ENCODE results near the gene UNKL.
"Not testable (repeated sequence)": the region's sequence is repeated elsewhere in the genome, so short reads cannot be mapped to it uniquely, and the experiment has no call there.

The UNKL gene

GRCh38 chr16:1330931-1331711 is 83.4 kb downstream of the UNKL start:
- DNase-seq (ENCODE audit: low spot score): no peak
- CTCF ChIA-PET: interaction anchor here (0.6 to 0.9 kb wide), 2 partner anchors 34 to 538 kb away, joined by 3 to 6 read pairs; no protein-coding TSS in a partner anchor
- no peak overlapping the region for H3K27ac ChIP-seq
- POLR2A ChIA-PET (ENCODE audit: low non-redundant PET): no interaction called here
- TF ChIP-seq, protein P1, sequence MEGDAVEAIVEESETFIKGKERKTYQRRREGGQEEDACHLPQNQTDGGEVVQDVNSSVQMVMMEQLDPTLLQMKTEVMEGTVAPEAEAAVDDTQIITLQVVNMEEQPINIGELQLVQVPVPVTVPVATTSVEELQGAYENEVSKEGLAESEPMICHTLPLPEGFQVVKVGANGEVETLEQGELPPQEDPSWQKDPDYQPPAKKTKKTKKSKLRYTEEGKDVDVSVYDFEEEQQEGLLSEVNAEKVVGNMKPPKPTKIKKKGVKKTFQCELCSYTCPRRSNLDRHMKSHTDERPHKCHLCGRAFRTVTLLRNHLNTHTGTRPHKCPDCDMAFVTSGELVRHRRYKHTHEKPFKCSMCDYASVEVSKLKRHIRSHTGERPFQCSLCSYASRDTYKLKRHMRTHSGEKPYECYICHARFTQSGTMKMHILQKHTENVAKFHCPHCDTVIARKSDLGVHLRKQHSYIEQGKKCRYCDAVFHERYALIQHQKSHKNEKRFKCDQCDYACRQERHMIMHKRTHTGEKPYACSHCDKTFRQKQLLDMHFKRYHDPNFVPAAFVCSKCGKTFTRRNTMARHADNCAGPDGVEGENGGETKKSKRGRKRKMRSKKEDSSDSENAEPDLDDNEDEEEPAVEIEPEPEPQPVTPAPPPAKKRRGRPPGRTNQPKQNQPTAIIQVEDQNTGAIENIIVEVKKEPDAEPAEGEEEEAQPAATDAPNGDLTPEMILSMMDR (conservative IDR thresholded peaks at IDR 0.05; ENCODE audit: low read depth): no peak

GRCh38 chr16:1330260-1330914 is 84.1 kb downstream of the UNKL start:
- ChIA-PET POLR2A (ENCODE audit: low non-redundant PET) (no interaction called here), CTCF (interaction anchor here (0.5 to 0.9 kb wide), 6 partner anchors 11 to 470 kb away, joined by 3 read pairs; no protein-coding TSS in a partner anchor)
- no peak for DNase-seq (ENCODE audit: low spot score)
- H3K27ac ChIP-seq: no peak overlapping the region
- TF ChIP-seq, protein P1 (conservative IDR thresholded peaks at IDR 0.05; ENCODE audit: low read depth): peak; percentile 29

DNA sequence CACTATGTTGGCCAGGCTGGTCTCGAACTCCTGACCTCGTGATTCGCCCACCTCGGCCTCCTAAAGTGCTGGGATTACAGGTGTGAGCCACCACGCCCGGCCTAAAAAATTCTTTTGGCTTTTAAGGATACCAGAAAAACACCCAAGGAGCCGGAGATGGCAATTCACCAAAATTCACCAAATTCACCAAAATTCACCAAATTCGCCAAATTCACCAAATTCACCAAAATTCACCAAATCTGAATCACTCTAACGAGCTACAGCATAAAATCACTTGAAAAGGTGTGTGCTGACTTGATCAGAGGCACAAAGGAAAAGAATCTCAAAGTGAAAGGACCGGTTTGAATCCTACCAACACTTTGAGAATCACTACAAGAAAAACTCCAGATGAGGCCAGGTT is 85.5 kb downstream of the UNKL start:
- H3K27ac ChIP-seq; CTCF ChIA-PET; DNase-seq (ENCODE audit: low spot score); POLR2A ChIA-PET (ENCODE audit: low non-redundant PET): not testable (repeated sequence)

DNA sequence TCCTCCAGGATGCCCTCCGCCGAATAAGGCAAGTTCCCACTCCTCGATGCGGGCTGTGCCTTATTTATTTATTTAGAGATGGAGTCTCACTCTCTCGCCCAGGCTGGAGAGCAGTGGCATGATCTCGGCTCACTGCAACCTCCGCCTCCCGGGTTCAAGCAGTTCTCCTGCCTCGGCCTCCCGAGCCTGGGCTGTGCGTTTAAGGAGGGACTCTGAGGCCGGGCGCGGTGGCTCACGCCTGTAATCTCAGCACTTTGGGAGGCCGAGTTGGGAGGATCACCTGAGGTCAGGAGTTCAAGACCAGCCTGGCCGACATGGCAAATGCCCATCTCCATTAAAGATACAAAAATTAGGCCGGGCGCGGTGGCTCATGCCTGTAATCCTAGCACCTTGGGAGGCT is 86.4 kb downstream of the UNKL start:
- not testable (repeated sequence) for DNase-seq (ENCODE audit: low spot score)

DNA sequence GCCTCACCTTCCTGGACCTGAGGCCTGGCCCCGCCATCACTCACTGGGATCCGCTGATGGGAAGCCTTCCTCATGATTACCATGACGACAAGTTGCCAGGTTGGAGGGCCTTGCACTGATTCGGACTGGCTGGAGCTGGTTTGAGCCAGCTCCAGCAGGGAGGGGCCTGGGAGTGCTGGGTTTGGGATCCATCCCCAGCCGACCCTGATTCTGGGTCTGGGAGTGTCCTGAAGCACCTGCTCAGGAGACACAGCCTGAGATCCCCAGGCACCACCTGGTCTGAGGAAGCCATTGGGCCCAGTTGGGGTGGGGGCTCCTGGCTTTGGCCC is 86.9 kb downstream of the UNKL start:
- TF ChIP-seq, protein P1 (conservative IDR thresholded peaks at IDR 0.05; ENCODE audit: low read depth): no peak
- POLR2A ChIA-PET (ENCODE audit: low non-redundant PET): no interaction called here
- no peak for DNase-seq (ENCODE audit: low spot score)
- peak overlapping the region; percentile 7; the same call in 1 of the 2 replicates for H3K27ac ChIP-seq
- CTCF ChIA-PET: no interaction called here

More for the DNA sequence above, 86.4 kb downstream of the UNKL start:
- CTCF ChIA-PET; POLR2A ChIA-PET (ENCODE audit: low non-redundant PET): not testable (repeated sequence)
- H3K27ac ChIP-seq: peak overlapping the region; percentile 7; the same call in 1 of the 2 replicates

GRCh38 chr16:1326946-1327618 is 87.4 kb downstream of the UNKL start:
- ChIA-PET POLR2A (ENCODE audit: low non-redundant PET) (interaction anchor here (0.7 kb wide), 1 partner anchor 18 kb away, joined by 6 read pairs; the partner anchor contains the start of gene UBE2I), CTCF (no interaction called here)
- peak overlapping the region; percentile 16; the same call in 1 of the 2 replicates for H3K27ac ChIP-seq
- TF ChIP-seq, protein P1 (conservative IDR thresholded peaks at IDR 0.05; ENCODE audit: low read depth): no peak
- no peak for DNase-seq (ENCODE audit: low spot score)

- ChIA-PET POLR2A (ENCODE audit: low non-redundant PET) (interaction anchor here (0.7 kb wide), 1 partner anchor 17 kb away, joined by 6 read pairs; the partner anchor contains the start of gene UBE2I), CTCF (interaction anchor here (0.6 kb wide), 1 partner anchor 46 kb away, joined by 5 read pairs; no protein-coding TSS in a partner anchor)
- TF ChIP-seq, protein P1 (conservative IDR thresholded peaks at IDR 0.05; ENCODE audit: low read depth): no peak
- peak overlapping the region; percentile 34 for H3K27ac ChIP-seq
- DNase-seq (ENCODE audit: low spot score): no peak
These were observed 88.1 kb downstream of the UNKL start for GRCh38 chr16:1326391-1326790.
